ENCODE measurements around the gene CKAP5.

Gene CKAP5

GRCh38 chr11:46761807-46762206 lies 84.3 kb downstream of the CKAP5 start:
- DNase-seq, result no peak

- no peak for DNase-seq
Observed at GRCh38 chr11:46760429-46761128, 85.5 kb downstream of the CKAP5 start.

GRCh38 chr11:46759196-46759595 lies 86.9 kb downstream of the CKAP5 start:
- no peak for DNase-seq

GRCh38 chr11:46755962-46756361 lies 90.1 kb downstream of the CKAP5 start:
- DNase-seq, result no peak

GRCh38 chr11:46747150-46747549 lies 98.9 kb downstream of the CKAP5 start:
- DNase-seq, result no peak

- DNase-seq, result no peak
Observed at GRCh38 chr11:46745995-46746394, 100.1 kb downstream of the CKAP5 start.

GRCh38 chr11:46745328-46745727 lies 100.8 kb downstream of the CKAP5 start:
- no peak for DNase-seq

GRCh38 chr11:46743693-46744339 lies 102.3 kb downstream of the CKAP5 start:
- DNase-seq, result no peak

GRCh38 chr11:46743043-46743442 lies 103.0 kb downstream of the CKAP5 start:
- DNase-seq, result no peak

- DNase-seq, result no peak
Observed at GRCh38 chr11:46741600-46742484, 104.2 kb downstream of the CKAP5 start.

- DNase-seq, result no peak
Observed at GRCh38 chr11:46738887-46739286, 107.2 kb downstream of the CKAP5 start.

- no peak for DNase-seq
Observed at GRCh38 chr11:46737699-46738098, 108.4 kb downstream of the CKAP5 start.

GRCh38 chr11:46736615-46737014 lies 109.5 kb downstream of the CKAP5 start:
- DNase-seq, result no peak

GRCh38 chr11:46736146-46736545 lies 109.9 kb downstream of the CKAP5 start:
- no peak for DNase-seq

- DNase-seq, result no peak
Observed at GRCh38 chr11:46733234-46733633, 112.8 kb downstream of the CKAP5 start.

- no peak for DNase-seq
Observed at GRCh38 chr11:46731545-46731944, 114.5 kb downstream of the CKAP5 start.

- DNase-seq, result no peak
Observed at GRCh38 chr11:46729110-46730027, 116.7 kb downstream of the CKAP5 start.

GRCh38 chr11:46728659-46729040 lies 117.4 kb downstream of the CKAP5 start:
- no peak for DNase-seq

- DNase-seq, result no peak
Observed at GRCh38 chr11:46727952-46728658, 118.0 kb downstream of the CKAP5 start.

GRCh38 chr11:46726206-46726862 lies 119.7 kb downstream of the CKAP5 start:
- DNase-seq, result no peak

Measured in NCI-H748 treated with DMSO at 0.1 percent for 48 hours (cell line).